MM.1S (cell line): Measurements from ENCODE around the gene CSRNP3.

ENCODE experiments used
- DNase-seq: peaks from one replicate; pipeline ENCODE4 v3.0.0-alpha.2; 2015
- H2AFZ ChIP-seq: fragments of 300-600 bp; sonication (generic); 2 replicates; pipeline ENCODE4 v1.6.0; 2016; ENCODE audit warnings: antibody characterized with exemption, low read length
- H3F3A ChIP-seq: fragments of 300-600 bp; sonication (generic); 2 replicates; pipeline ENCODE4 v1.6.1; 2016; ENCODE audit warnings: mild to moderate bottlenecking, antibody characterized with exemption, low read length, moderate library complexity, mixed read lengths; ENCODE audit not compliant: insufficient read depth
- H3K27ac ChIP-seq: fragments of 300-600 bp; sonication (generic); 2 replicates; pipeline ENCODE4 v1.5.1; 2016; ENCODE audit warnings: mild to moderate bottlenecking, low read length
- H3K27me3 ChIP-seq: fragments of 300-600 bp; sonication (generic); replicated peaks from 2 replicates; pipeline ENCODE4 v1.6.0; 2016; ENCODE audit warnings: low read length; ENCODE audit not compliant: insufficient read depth
- H3K36me3 ChIP-seq: fragments of 300-600 bp; sonication (generic); replicated peaks from 2 replicates; pipeline ENCODE4 v1.6.1; 2016; ENCODE audit warnings: mild to moderate bottlenecking, low read length, mixed read lengths; ENCODE audit not compliant: insufficient read depth
- H3K4me1 ChIP-seq: fragments of 300-600 bp; sonication (generic); 2 replicates; pipeline ENCODE4 v1.6.1; 2016; ENCODE audit warnings: low read length, mixed read lengths
- H3K4me2 ChIP-seq: fragments of 300-600 bp; sonication (generic); 2 replicates; pipeline ENCODE4 v1.6.0; 2016; ENCODE audit warnings: low read depth, low read length
- H3K4me3 ChIP-seq: fragments of 300-600 bp; sonication (generic); 2 replicates; pipeline ENCODE4 v1.5.1; 2016; ENCODE audit warnings: low read length, mixed read lengths
- H3K79me2 ChIP-seq: fragments of 300-600 bp; sonication (generic); 2 replicates; pipeline ENCODE4 v1.6.1; 2016; ENCODE audit warnings: mixed run types, low read length, mixed read lengths
- H3K9ac ChIP-seq: fragments of 300-600 bp; sonication (generic); 2 replicates; pipeline ENCODE4 v1.6.1; 2016; ENCODE audit warnings: low read length, mixed read lengths
- H3K9me2 ChIP-seq: fragments of 300-600 bp; sonication (generic); replicated peaks from 2 replicates; pipeline ENCODE4 v1.6.1; 2016; ENCODE audit warnings: mild to moderate bottlenecking, low read length, mixed read lengths; ENCODE audit not compliant: insufficient read depth
- H3K9me3 ChIP-seq: fragments of 300-600 bp; sonication (generic); replicated peaks from 2 replicates; pipeline ENCODE4 v1.6.1; 2016; ENCODE audit warnings: mild to moderate bottlenecking, low read length, mixed read lengths; ENCODE audit not compliant: insufficient read depth
- H4K20me1 ChIP-seq: fragments of 300-600 bp; sonication (generic); 2 replicates; pipeline ENCODE4 v1.6.1; 2016; ENCODE audit warnings: mild to moderate bottlenecking, low read length, moderate library complexity, mixed read lengths; ENCODE audit not compliant: insufficient read depth
- EZH2 ChIP-seq: fragments of 300-600 bp; sonication (generic); optimal IDR thresholded peaks from 2 replicates; pipeline ENCODE3; 2017; ENCODE audit warnings: low read depth, mild to moderate bottlenecking, antibody characterized with exemption, low read length, mixed read lengths
- EZH2phosphoT487 ChIP-seq: fragments of 300-600 bp; sonication (generic); IDR thresholded peaks from 2 replicates; pipeline ENCODE4 v1.6.1; 2018; ENCODE audit warnings: antibody characterized with exemption, low read length
- TF ChIP-seq, protein P1 (sequence below): fragments of 300-600 bp; sonication (generic); IDR thresholded peaks from 2 replicates; pipeline ENCODE4 v1.5.1; 2016; ENCODE audit warnings: antibody characterized with exemption, low read length, mixed read lengths

The CSRNP3 gene

GRCh38 chr2:165637396-165637795 is 167.9 kb downstream of the CSRNP3 start:
- no peaks in the 10 kb centered on the region for H3K4me1 ChIP-seq
- H3K9ac ChIP-seq, result no peak overlapping the region
- no peaks in the 10 kb centered on the region for H3K36me3 ChIP-seq
- H3K79me2 ChIP-seq, result no peaks in the 10 kb centered on the region
- no peaks in the 10 kb centered on the region for H3K27me3 ChIP-seq
- H4K20me1 ChIP-seq, result no peaks in the 10 kb centered on the region
- H3K4me2 ChIP-seq, result no peak overlapping the region
- H3K4me3 ChIP-seq, result no peak overlapping the region
- H3K9me3 ChIP-seq, result no peaks in the 10 kb centered on the region
- H3K9me2 ChIP-seq, result no peaks in the 10 kb centered on the region
- H3F3A ChIP-seq, result no peaks in the 10 kb centered on the region
- DNase-seq, result no peak
- H3K27ac ChIP-seq, result no peak overlapping the region
- no peak for TF ChIP-seq EZH2phosphoT487
- TF ChIP-seq, protein P1, sequence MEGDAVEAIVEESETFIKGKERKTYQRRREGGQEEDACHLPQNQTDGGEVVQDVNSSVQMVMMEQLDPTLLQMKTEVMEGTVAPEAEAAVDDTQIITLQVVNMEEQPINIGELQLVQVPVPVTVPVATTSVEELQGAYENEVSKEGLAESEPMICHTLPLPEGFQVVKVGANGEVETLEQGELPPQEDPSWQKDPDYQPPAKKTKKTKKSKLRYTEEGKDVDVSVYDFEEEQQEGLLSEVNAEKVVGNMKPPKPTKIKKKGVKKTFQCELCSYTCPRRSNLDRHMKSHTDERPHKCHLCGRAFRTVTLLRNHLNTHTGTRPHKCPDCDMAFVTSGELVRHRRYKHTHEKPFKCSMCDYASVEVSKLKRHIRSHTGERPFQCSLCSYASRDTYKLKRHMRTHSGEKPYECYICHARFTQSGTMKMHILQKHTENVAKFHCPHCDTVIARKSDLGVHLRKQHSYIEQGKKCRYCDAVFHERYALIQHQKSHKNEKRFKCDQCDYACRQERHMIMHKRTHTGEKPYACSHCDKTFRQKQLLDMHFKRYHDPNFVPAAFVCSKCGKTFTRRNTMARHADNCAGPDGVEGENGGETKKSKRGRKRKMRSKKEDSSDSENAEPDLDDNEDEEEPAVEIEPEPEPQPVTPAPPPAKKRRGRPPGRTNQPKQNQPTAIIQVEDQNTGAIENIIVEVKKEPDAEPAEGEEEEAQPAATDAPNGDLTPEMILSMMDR, result no peak
- no peak for TF ChIP-seq EZH2
- no peak overlapping the region for H2AFZ ChIP-seq

DNA sequence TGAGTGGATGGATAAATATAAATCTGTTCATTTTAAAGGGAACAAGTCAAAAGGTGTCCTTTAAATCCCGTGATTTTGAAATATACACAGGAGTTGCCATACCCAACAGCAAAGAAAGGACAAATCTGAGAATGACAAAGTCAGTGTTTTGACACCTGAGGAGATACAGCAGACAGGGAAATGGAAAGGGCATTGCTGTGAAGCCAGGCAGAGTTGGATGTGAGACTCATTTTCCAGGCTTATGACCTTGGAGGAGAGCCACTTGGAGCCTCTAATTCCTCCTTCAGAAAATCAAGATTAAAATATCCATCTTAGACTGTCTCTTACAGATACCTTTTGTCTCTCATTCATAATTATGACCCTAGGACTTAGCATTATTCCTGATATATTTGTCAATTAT is 170.0 kb downstream of the CSRNP3 start:
- no peaks in the 10 kb centered on the region for H3K4me1 ChIP-seq
- H3K4me2 ChIP-seq, result no peak overlapping the region

GRCh38 chr2:165640247-165640929 is 170.9 kb downstream of the CSRNP3 start:
- no peak overlapping the region for H3K4me3 ChIP-seq
- DNase-seq, result no peak

More for the DNA sequence above, 170.0 kb downstream of the CSRNP3 start:
- no peak overlapping the region for H3K9ac ChIP-seq
- DNase-seq, result no peak
- no peaks in the 10 kb centered on the region for H3K79me2 ChIP-seq
- H3K27ac ChIP-seq, result no peak overlapping the region
- no peaks in the 10 kb centered on the region for H3F3A ChIP-seq
- H3K9me2 ChIP-seq, result no peaks in the 10 kb centered on the region
- H3K36me3 ChIP-seq, result no peaks in the 10 kb centered on the region
- no peaks in the 10 kb centered on the region for H3K9me3 ChIP-seq
- no peak overlapping the region for H3K4me3 ChIP-seq
- no peaks in the 10 kb centered on the region for H4K20me1 ChIP-seq
- H3K27me3 ChIP-seq, result no peaks in the 10 kb centered on the region
- TF ChIP-seq EZH2 (no peak), EZH2phosphoT487 (no peak)
- TF ChIP-seq, protein P1, result no peak
- no peak overlapping the region for H2AFZ ChIP-seq

More at GRCh38 chr2:165640247-165640929, 170.9 kb downstream of the CSRNP3 start:
- Histone ChIP-seq H3K4me1 (no peaks in the 10 kb centered on the region), H3K9me3 (no peaks in the 10 kb centered on the region), H3K9ac (no peak overlapping the region), H2AFZ (no peak overlapping the region), H3F3A (no peaks in the 10 kb centered on the region), H3K79me2 (no peaks in the 10 kb centered on the region), H3K9me2 (no peaks in the 10 kb centered on the region), H3K27ac (no peak overlapping the region), H3K27me3 (no peaks in the 10 kb centered on the region), H3K36me3 (no peaks in the 10 kb centered on the region), H3K4me2 (no peak overlapping the region), H4K20me1 (no peaks in the 10 kb centered on the region)
- no peak for TF ChIP-seq EZH2phosphoT487
- TF ChIP-seq EZH2, result no peak
- TF ChIP-seq, protein P1, result no peak
